Measurements from ENCODE around the gene CIAO3. TPM values are rescaled to one million over a fixed set of nuclear protein-coding genes. Genes with fewer than 3 reads are reported as not detected.
"Not testable (repeated sequence)": the region's sequence is repeated elsewhere in the genome, so short reads cannot be mapped to it uniquely, and the experiment has no call there.

The CIAO3 gene
- total and polyA plus RNA-seq, 3 donors from 2014 or later, result 28.9 to 59.0 (median 58.0) TPM

DNA sequence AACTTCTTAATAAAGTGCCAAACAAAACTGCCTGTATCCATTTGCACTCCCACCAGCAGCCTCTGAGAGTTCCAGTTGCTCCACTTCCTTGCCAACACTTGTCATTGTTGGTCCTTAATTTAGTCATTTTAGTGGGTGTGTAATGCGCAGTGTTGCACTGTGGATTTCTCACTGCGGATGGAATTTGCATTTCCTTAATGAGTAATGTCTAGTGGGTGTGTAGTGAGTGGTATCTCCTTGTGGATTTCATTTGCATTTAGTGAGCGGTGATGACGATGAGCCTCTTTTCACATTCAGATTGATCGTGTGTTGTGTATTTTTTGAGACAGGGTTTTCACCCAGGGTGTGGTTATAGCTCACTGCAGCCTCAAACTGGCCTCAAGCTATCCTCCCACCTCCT is 15.6 kb upstream of the CIAO3 start:
- no peak overlapping the region for H3K27ac ChIP-seq
- WGBS, 2 donors, result 93 to 95% methylated on average over 5 of the region's 5 CpGs
- H3K27me3 ChIP-seq, result no peaks in the 10 kb centered on the region
- H3K36me3 ChIP-seq (ENCODE audit: low read depth, missing control alignments), result no peaks in the 10 kb centered on the region
- H3K9me3 ChIP-seq, result no peaks in the 10 kb centered on the region
- H3K4me3 ChIP-seq, result no peak overlapping the region
- DNase-seq, result no peak
- H3K4me1 ChIP-seq, result no peaks in the 10 kb centered on the region
- TF ChIP-seq POLR2A (IDR thresholded peaks at IDR 0.05), result no peak
- TF ChIP-seq, protein P1, sequence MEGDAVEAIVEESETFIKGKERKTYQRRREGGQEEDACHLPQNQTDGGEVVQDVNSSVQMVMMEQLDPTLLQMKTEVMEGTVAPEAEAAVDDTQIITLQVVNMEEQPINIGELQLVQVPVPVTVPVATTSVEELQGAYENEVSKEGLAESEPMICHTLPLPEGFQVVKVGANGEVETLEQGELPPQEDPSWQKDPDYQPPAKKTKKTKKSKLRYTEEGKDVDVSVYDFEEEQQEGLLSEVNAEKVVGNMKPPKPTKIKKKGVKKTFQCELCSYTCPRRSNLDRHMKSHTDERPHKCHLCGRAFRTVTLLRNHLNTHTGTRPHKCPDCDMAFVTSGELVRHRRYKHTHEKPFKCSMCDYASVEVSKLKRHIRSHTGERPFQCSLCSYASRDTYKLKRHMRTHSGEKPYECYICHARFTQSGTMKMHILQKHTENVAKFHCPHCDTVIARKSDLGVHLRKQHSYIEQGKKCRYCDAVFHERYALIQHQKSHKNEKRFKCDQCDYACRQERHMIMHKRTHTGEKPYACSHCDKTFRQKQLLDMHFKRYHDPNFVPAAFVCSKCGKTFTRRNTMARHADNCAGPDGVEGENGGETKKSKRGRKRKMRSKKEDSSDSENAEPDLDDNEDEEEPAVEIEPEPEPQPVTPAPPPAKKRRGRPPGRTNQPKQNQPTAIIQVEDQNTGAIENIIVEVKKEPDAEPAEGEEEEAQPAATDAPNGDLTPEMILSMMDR (IDR thresholded peaks at IDR 0.05), result no peak
- intact Hi-C loops (cut with DNase I; ENCODE audit: low total_unique reads), result no loop called here

DNA sequence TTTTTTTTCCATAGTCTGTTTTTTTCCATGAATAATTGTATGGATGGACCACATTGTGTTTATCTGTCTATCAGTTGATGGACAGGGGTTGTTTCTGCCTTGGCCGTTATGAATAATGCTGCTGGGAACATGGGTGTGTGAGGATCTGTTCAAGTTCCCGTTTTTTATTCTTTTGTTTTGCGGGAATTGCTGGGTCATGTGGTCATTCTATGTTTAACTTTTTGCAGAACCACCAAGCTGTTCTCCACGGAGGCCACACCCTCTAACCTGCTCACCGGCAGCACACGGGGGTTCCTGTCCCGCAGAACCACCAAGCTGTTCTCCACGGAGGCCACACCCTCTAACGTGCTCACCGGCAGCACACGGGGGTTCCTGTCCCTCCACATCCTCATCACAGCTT is 13.9 kb upstream of the CIAO3 start:
- Histone ChIP-seq H3K36me3 (ENCODE audit: low read depth, missing control alignments) (no peaks in the 10 kb centered on the region), H3K4me1 (no peaks in the 10 kb centered on the region), H3K27me3 (no peaks in the 10 kb centered on the region), H3K27ac (no peak overlapping the region), H3K4me3 (no peak overlapping the region), H3K9me3 (no peaks in the 10 kb centered on the region)
- 66 to 71% methylated on average over 11 of the region's 11 CpGs for WGBS, 2 donors
- no peak for DNase-seq
- TF ChIP-seq POLR2A (IDR thresholded peaks at IDR 0.05), result no peak
- TF ChIP-seq, protein P1 (IDR thresholded peaks at IDR 0.05), result no peak
- intact Hi-C loops (cut with DNase I; ENCODE audit: low total_unique reads), result no loop called here

DNA sequence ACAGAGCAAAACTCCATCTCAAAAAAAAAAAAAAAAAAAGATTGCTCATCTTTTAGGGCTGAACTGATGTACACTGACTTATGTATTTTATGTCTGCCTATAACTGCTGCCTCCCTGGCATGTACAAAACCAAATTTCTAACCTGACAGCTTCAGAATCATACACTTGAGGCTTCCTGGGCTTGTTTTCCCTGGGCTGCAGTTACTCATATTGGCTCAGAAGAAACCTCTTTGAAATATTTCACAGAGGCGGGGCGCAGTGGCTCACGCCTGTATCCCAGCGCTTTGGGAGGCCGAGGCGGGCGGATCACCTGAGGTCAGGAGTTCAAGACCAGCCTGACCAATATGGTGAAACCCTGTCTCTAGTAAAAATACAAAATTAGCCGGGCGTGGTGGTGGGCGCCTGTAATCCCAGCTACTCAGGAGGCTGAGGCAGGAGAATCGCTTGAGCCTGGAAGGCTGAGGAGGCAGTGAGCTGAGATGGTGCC is 13.4 kb upstream of the CIAO3 start:
- DNase-seq; intact Hi-C loops (cut with DNase I; ENCODE audit: low total_unique reads): not testable (repeated sequence)
- 90 to 91% methylated on average over 11 of the region's 11 CpGs for WGBS, 2 donors

DNA sequence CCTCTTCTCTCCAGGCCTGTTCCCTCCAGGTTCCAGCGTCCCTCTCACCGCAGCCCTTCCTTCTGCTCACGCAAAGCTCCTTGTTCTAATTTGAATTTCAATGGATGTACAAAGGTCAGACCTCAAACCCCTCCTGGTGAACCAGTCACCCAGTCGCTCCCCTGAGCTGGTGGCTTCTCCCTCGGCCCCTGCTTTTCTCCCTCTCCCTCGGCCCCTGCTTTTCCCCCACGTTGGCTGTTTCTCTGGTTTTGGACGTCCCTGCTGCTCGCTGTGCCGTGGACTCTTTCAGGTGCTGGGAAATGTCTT is 11.2 kb upstream of the CIAO3 start:
- Histone ChIP-seq H3K4me1 (no peaks in the 10 kb centered on the region), H3K36me3 (ENCODE audit: low read depth, missing control alignments) (no peaks in the 10 kb centered on the region), H3K27ac (no peak overlapping the region), H3K9me3 (no peaks in the 10 kb centered on the region), H3K4me3 (no peak overlapping the region), H3K27me3 (no peaks in the 10 kb centered on the region)
- DNase-seq, result no peak
- WGBS, 2 donors, result 50% methylated on average over 10 of the region's 10 CpGs
- intact Hi-C loops (cut with DNase I; ENCODE audit: low total_unique reads), result no loop called here
- no peak for TF ChIP-seq POLR2A (IDR thresholded peaks at IDR 0.05)
- TF ChIP-seq, protein P1 (IDR thresholded peaks at IDR 0.05), result no peak

More for the DNA sequence above, 13.4 kb upstream of the CIAO3 start:
- not testable (repeated sequence) for H3K9me3 ChIP-seq; H3K36me3 ChIP-seq (ENCODE audit: low read depth, missing control alignments); H3K27ac ChIP-seq; H3K4me3 ChIP-seq; H3K27me3 ChIP-seq; H3K4me1 ChIP-seq

DNA sequence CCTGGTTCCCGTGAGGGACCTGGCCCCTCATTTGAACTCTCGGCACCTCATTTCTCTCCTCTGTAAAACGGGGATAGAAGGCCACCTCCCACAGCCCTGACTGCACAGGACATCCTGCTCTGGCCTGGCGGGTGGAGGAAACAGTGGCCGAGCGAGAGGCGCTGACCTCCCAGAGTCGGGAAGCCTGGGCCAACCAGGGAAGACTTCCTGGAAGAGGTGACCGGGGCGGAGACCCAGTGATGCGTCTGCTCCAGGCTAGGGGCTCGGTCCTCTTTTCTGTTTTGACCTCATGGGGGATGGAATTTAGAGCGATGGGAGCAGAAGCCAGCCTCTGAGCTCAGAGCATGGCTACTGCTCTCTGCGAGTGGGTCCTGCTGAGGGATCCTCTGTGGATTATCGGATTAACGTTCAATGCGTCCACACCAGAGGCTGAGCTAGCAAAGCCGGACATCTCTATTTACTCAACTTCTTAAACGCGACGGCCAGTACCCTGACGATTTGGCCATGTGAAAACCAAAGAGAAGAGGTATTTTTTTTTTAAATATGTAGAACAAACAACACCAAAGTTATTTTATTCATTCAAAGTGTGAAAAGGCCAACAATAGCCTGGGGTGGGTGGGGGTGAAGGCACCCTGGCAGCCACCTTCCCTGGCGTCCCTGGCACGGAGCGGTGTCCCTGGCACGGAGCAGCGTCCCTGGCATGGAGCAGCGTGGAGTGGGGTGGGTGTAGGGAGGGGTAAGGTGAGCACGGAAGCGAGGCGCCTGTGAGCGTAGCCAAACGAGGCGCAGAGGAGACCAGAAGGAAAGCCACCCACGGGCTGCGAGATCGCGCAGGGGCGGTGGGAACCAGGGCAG is 10.6 kb upstream of the CIAO3 start:
- TF ChIP-seq, protein P1 (IDR thresholded peaks at IDR 0.05), result no peak
- no peak for TF ChIP-seq POLR2A (IDR thresholded peaks at IDR 0.05)
- no peak for DNase-seq
- no peaks in the 10 kb centered on the region for H3K36me3 ChIP-seq (ENCODE audit: low read depth, missing control alignments)
- no peak overlapping the region for H3K4me3 ChIP-seq
- H3K9me3 ChIP-seq, result no peaks in the 10 kb centered on the region
- H3K4me1 ChIP-seq, result no peaks in the 10 kb centered on the region
- no peaks in the 10 kb centered on the region for H3K27me3 ChIP-seq
- H3K27ac ChIP-seq, result no peak overlapping the region
- 78 to 80% methylated on average over 32 to 39 of the region's 39 CpGs for WGBS, 2 donors
- intact Hi-C loops (cut with DNase I; ENCODE audit: low total_unique reads), result no loop called here

Data from testis (tissue), 3 donors.